Upper lobe of left lung (tissue), 4 donors: ENCODE measurements around the gene ATG4A.

ENCODE experiments used
- POLR2A ChIP-seq, 4 donors: fragments of 450-650 bp; IDR thresholded peaks; one replicate each; pipeline ENCODE4 v1.5.1; 2016 to 2017; ENCODE audit warnings: antibody characterized with exemption in 4 of 4, mild to moderate bottlenecking in 2 of 4
- TF ChIP-seq, protein P1 (sequence below), 6 experiments: fragments of 450-650 bp in 4 of 6; fragments of 200-600 bp in 2 of 6; sonication (generic) in 2 of 6; IDR thresholded peaks; one replicate each; pipeline ENCODE4 v1.5.1; 2016 to 2019; ENCODE audit warnings: antibody characterized with exemption in 6 of 6

DNA sequence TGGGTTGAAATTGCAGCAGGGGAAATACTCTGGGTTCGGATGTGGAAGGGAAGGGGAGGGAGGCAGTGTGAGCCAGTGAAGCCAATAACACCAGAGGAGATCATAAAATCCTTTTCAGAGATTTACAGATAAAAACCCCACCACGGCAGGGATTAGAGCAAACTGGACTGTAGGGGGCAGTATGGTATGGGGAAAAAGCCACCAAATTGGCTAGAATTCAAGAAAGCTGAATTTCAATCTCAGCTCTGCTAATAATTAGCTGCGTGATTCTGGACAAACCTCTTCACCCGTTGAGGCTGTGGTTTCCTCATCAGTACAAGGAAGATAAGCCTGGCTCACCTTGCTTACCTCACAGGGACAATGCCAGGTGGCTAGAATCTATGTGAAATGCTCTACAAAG lies 108.1 kb downstream of the ATG4A start:
- no peak for TF ChIP-seq POLR2A (IDR thresholded peaks at IDR 0.05)
- TF ChIP-seq, protein P1, sequence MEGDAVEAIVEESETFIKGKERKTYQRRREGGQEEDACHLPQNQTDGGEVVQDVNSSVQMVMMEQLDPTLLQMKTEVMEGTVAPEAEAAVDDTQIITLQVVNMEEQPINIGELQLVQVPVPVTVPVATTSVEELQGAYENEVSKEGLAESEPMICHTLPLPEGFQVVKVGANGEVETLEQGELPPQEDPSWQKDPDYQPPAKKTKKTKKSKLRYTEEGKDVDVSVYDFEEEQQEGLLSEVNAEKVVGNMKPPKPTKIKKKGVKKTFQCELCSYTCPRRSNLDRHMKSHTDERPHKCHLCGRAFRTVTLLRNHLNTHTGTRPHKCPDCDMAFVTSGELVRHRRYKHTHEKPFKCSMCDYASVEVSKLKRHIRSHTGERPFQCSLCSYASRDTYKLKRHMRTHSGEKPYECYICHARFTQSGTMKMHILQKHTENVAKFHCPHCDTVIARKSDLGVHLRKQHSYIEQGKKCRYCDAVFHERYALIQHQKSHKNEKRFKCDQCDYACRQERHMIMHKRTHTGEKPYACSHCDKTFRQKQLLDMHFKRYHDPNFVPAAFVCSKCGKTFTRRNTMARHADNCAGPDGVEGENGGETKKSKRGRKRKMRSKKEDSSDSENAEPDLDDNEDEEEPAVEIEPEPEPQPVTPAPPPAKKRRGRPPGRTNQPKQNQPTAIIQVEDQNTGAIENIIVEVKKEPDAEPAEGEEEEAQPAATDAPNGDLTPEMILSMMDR (IDR thresholded peaks at IDR 0.05): peak in 5 of 6 experiments; percentile 24 to 48 (median 30)
